Measurements from ENCODE around the gene MYT1.
"Not testable (repeated sequence)": the region's sequence is repeated elsewhere in the genome, so short reads cannot be mapped to it uniquely, and the experiment has no call there.

Gene MYT1

DNA sequence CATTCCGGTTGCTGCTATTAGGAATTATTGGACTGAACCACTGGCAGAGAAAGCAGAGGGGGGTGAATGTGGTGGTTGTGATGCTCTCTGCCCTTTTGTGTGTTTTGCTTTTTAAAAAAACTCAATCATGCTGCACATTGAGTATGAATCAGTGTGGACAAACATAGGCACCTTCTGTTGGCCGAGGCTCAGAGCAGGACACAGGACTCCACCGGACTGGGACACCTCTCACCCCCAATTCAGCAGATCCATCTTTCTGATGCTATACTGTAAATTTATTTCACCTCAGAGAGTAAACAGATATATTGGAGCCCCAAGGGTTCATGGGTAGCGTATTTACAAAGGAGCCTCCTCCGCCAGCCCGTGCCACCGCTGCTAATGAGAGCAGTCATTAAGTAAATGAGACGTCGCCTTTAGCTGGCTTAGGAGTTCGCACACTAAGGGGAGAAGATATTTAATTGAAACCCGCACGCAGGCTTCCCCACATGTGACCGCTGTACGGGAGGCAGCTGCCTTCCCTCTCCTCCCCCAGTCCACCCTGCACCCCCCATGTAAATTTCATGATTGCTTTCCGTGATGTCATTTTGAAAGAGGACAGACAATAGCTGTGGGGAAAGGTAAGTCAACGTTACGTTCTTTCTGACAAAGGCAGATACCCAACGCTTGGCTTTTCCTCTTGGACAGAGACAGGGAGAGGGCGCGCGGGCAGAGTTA, at the start of gene MYT1:
MYT1 (plus strand) TSS at position 330 of the 714 bp plus-strand sequence. CDS start 34,410 bp downstream, outside the sequence.
- no peak for DNase-seq

DNA sequence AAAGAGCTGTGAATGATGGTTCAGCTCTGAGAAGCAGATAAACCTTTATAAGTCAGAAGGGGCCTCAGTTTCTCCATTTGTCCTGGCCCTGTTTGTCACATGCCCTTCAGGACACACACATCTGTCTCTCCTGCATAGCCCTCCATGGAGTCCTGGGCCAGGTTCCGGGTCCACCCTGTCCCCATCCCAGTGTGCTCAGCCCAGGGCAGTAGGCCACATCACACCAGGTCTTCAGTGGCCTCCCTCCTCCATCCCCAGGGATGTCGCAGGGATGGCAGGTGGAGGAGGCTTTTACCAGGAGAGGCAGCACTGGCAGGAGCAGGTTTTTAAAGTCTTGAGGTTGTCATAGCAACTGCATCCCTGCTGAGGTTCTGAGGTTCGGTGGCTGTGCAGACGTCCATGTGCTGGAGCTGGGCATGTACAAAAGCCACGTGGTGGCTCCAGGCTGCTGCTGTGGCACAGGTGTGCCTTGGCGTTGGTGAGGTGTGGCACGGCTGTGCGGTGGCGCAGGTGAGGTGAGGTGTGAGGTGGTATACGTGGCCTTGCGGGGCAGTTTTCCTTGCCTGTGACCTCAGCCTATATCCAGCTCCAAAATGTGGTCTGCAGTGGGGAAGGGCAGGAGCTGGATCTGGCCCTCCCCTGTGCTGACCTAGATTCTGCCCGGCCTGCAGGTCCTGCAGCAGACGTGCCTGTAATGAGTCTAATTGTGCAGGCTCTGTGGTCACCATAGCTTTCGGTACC, 48.9 kb upstream of the MYT1 start:
- DNase-seq: no peak

DNA sequence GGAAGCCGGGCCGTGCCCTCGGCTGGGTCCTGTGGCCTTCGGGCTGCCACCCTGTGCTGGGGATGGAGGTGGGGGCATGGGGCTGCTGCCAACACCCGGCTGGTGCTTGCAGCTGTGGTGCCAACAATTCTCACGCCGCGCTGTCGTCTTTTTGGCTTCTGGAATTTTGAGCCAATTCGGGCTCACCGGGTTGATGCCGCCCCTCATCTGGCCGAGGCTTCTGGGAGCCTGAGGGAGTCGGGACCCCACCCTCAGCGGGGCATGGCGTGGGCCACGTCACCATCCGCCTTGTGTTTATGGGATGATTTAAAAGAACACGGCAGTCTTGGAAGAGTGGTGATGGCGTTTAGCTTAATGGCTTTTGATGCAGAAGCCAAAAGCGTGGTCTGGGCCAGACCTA, 48.2 kb upstream of the MYT1 start:
- DNase-seq: no peak

DNA sequence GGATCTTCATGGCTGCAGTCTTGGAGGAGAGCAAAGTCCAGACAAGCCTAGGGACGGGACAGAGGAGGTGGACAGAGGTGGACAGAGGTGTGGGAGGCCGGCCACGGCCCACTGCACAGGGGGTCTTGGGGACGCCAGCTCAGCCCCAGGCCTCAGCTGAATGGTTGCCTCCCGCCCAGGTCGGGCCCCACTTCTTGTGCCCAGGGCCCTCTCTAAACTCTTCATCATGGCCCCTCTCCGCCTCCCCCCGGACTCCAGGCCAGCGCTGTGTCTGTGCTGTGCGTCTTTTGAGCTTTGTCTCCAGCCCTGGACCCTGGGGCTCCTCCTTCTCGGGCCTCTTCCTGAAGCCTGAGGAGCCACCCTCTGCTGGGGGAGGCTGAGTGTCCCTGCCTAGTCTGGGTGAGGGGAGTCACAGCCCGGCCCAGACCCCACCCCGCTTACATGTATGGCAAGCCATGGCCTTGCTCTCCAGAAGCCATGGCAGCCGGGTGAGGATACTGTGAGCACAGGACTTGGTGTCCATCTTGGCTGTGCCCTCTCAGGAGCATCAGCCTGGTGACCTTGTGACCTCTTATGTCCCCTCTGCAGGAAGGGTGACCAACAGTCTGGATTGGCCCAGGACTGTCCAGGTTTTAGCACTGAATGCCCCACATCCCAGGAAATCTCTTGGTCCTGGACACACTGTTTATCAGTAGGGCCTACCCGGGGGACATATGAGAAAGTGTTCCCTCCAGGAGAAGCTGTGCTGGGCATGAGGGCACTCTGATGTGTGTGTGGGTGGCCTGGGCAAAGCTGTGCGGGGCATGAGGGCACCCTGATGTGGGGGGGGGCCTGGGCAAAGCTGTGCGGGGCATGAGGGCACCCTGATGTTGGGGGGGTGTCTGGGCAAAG, 47.5 kb upstream of the MYT1 start:
- DNase-seq: no peak

DNA sequence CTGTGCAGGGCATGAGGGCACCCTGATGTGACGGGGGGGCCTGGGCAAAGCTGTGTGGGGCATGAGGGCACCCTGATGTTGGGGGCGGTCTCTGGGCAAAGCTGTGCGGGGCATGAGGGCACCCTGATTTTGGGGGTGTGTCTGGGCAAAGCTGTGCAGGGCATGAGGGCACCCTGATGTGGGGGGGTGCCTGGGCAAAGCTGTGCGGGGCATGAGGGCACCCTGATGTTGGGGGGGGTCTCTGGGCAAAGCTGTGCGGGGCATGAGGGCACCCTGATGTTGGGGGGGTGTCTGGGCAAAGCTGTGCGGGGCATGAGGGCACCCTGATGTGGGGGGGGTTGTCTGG, 46.8 kb upstream of the MYT1 start:
- not testable (repeated sequence) for DNase-seq

DNA sequence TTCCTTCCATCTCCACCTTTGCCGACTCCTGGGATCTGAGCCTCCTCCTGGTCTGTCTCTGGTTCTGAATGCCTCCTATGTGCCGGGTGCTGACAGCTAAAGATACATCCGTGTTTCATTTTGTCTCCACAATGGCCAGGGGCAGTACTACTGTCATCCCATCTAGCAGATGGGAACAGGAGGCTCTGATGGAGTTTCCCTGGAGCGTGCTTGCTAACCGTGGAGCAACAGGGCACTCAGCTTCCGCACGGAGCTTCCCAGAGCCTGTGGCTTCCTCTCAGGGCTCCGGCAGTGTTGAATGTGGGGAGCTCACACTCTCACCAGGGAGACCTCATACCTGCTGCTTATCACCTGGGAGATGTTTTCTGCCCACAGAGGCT, 45.0 kb upstream of the MYT1 start:
- DNase-seq: no peak

DNA sequence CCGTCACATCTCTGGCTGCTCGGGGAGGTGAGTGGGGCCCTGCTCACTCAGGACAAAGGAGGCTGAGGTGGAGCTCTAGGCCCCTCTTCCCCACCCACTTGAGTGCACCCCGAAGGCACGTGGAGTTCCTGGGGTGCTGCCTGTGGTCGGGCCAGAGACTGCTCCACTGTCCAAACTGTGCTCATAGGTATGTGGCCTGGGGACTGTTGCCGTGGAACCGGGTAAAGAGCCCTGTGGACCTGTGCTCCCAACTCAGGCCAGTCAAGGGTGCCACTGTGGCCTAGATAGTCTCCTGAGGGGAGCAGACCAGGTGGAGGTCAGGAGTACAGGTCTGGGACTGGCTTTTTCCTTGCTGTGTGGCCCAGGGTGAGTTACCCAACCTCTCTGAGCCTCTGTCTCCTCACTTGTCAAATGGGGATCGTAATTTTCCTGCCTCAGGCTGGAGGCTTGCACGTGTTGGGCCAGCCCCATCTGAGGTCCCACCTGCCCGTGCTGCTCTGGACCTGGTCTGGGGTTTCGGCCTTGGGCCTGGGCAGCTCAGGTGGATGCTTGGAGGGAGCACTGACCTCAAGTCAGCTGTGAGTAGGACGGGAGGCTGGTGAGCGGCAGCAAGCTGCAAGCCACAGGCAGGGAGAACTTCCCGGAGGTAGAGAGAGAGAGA, 44.4 kb upstream of the MYT1 start:
- DNase-seq: no peak

DNA sequence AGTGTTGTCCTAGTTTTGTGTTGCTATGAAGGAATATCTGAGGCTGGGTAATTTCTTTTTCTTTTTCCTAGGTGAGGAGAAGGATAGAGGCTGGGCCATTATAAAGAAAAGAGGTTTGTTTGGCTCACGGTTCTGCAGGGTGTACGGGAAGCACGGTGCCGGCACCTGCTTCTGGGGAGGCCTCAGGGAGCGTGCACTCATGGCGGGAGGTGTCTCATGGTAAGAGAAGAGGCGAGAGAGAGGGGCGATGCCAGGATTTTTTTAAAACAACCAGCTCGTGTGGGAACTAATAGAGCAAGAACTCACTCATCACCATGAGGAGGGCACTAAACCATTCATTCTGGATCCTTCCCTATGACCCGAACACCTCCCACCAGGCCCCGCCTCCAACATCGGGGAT, 42.7 kb upstream of the MYT1 start:
- DNase-seq: no peak

DNA sequence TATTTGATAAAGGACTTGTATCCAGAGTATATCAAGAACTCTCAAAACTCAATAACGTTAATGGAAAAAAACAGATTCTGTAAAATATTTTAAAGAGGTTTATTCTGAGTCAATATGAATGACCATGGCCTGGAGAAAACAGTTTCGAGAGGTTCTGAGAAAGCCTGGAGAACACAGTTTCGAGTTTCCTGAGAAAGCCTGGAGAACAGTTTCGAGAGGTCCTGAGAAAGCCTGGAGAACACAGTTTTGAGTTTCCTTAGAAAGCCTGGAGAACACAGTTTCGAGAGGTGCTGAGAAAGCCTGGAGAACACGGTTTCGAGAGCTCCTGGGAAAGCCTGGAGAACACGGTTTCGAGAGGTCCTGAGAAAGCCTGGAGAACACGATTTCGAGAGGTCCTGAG, 41.3 kb upstream of the MYT1 start:
- DNase-seq: not testable (repeated sequence)

DNA sequence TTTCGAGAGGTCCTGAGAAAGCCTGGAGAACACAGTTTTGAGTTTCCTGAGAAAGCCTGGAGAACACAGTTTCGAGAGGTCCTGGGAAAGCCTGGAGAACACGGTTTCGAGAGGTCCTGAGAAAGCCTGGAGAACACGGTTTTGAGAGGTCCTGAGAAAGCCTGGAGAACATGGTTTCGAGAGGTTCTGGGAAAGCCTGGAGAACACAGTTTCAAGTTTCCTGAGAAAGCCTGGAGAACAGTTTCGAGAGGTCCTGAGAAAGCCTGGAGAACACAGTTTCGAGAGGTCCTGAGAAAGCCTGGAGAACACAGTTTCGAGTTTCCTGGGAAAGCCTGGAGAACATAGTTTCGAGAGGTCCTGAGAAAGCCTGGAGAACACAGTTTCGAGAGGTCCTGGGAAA, 40.7 kb upstream of the MYT1 start:
- not testable (repeated sequence) for DNase-seq

DNA sequence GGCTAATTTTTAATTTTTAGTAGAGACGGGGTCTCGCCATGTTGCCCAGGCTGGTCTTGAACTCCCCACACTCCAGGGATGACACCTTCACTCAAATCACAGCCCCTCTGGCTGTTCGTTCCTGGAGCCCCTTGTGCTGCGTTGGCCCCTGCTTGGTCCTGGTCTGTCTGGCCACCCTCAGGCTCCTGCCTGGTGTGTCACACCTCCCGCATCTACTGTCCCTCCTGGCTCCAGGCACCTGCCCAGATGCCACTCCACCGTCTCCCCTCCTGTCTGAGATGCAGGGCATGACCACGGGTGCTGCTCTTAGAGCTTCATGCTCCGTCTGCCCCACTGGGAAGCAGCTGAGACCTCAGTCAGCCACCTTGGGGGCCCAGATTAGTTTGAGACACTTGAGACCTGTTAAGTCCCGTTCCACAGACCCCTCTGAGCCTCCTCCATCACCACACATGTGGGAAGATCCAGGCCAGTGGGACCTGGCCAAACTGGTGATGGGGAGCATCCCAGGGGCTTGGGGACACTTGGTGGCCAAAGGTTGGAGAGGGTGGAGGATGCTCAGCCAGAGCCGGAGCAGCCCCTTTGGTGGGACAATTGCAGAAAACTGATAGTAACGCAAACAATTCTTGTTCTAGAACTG, 35.0 kb upstream of the MYT1 start:
- DNase-seq: no peak

DNA sequence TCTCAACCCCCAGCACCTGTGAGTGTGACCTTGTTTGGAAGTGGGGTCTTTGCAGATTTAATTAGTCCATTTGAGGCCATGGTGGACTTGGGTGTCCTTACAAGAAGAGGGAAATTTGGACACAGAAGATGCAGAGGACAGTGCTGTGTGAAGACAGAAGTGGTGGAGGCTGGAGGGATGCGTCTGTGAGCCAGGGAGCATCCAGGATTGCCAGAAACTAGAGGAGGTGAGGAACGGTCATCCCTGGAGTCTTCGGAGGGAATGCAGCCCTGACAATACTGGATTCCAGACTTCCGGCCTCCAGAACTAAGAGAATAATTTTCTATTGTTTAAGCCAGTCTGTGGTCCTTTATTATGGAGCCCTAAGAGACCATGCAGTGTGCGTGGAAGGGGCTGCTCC, 34.0 kb upstream of the MYT1 start:
- no peak for DNase-seq

DNA sequence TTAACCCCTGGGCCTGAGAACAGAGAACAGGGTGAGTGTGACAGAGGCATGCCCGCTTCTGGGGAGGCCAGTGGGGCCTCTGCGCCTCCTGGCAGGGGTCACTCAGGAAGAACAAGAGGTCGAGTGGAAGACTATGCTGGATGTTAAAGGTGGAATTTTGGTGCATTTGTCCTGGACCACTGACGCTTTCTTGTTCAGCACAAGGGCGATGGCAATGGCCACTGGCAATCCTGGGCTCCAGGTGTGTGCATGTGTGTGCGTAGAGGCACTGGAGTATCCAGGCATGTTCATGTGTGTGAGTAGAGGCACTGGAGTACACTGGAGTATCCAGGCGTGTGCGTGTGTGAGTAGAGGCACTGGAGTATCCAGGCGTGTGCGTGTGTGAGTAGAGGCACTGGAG, 33.4 kb upstream of the MYT1 start:
- DNase-seq: no peak

DNA sequence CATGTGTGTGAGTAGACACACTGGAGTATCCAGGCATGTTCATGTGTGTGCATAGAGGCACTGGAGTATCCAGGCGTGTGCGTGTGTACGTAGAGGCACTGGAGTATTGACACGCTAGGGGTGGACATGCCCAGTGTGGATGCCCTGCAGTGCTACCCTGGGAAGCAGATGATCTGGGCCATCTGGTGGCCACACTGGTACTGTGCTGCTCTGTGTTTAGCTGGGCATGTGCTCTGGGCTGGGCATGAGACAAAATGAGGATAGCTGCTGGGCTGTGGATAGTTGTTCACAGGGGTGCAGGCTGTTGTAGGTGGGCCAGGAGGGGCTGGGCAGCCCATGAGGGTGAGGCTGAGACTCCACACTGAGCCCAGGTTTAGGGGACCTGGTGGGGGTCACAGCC, 32.8 kb upstream of the MYT1 start:
- DNase-seq: no peak

DNA sequence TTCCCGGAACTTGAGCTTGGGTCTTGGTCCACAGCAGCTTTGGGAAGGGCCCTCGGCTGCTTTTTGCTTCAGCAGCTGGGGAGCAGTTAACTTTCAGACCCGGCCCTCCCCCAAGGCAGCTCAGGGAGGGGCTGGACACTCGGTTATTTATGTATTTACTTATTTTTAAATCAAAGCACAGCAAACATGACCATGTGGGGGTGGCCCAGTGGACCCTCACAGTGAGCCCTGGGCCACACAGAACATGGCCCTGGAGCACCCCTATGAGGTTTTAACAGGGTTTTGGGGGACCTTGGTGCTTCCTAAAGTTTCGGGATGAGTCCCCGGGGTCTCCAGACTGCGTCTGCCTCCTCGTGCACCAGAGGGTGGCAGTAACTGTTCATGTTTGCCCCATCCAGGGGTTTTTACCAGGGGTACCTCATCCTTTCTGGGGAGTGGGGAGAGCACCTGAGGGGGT, 30.3 kb upstream of the MYT1 start:
- DNase-seq: no peak

DNA sequence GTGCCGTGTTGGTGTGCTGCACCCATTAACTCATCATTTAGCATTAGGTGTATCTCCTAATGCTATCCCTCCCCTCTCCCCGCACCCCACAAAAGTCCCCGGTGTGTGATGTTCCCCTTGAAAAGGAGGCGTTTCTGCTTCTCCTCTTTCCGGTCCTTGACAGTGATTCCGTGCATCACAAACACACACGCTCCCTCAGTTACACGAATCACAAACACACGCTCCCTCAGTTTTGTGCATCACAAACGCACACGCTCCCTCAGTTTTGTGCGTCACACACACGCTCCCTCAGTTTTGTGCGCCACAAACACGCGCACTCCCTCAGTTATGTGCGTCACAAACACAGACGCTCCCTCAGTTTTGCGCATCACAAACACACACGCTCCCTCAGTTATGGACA, 29.5 kb upstream of the MYT1 start:
- not testable (repeated sequence) for DNase-seq

DNA sequence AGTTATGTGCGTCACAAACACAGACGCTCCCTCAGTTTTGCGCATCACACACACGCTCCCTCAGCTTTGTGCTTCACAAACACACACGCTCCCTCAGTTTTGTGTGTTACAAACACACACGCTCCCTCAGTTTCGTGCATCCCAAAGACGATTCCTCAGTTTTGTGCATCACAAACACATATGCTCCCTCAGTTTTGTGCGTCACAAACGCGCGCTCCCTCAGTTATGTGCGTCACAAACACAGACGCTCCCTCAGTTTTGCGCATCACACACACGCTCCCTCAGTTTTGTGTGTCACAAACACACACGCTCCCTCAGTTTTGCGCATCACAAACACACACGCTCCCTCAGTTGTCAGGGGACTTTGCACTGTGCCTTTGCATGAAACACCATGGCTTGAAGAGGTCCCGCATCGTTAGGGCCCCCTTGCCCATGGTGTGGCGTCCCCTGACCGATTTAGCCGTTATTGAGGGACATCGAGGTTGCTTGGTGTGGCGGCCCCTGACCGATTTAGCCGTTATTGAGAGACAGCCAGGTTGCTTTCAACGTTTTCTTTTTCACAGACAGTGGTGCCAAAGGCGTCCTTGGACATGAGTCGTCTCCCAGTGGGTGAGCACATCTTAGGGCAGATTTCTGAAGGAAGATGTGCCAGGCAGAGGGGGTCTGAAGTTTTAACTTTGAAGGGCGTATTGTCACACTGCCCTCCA, 28.1 kb upstream of the MYT1 start:
- no peak for DNase-seq

DNA sequence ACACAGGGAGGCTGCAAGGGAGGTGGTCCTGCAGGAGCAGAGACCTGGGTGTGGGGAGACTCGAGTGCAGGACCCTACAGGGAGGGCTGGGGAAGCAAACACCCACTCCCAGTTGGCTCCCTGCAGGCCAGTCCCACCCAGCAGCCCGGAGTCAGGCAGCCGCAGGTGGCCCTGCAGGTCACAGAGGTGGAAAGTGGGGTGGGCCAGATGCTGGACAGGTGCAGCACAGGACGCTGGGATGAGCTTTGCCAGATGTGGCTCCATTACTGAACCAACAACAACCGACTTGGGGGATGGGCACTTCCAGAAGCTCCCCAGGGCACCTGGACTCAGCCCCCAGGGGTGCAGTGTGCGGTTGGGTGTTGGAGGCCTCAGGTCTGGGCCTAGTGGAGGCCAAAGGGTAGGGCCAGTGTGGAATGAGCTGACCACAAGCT, 26.6 kb upstream of the MYT1 start:
- no peak for DNase-seq

DNA sequence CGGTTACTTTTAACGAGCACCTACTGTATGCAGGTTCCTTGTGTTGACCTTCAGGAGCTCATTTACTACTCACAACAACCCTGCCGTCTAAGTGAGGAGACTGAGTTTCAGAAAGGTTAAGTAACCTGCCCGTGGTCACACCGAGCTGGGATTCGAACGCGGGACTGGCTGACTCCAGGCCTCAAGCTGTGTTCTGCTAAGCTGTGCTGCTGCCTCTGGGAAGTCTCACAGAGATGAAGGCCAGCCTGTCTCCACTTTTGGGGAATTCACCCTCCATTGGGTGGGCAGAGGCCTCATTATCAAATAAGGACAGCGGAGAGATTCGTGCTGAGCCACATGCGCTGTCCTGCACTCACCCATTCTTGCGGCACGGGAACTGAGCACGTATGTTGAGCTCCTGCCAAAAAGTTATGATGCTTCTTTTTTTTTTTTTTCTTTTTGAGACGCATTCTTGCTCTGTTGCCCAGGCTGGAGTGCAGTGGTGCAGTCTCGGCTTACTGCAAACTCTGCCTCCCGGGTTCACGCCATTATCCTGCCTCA, 25.9 kb upstream of the MYT1 start:
- no peak for DNase-seq

DNA sequence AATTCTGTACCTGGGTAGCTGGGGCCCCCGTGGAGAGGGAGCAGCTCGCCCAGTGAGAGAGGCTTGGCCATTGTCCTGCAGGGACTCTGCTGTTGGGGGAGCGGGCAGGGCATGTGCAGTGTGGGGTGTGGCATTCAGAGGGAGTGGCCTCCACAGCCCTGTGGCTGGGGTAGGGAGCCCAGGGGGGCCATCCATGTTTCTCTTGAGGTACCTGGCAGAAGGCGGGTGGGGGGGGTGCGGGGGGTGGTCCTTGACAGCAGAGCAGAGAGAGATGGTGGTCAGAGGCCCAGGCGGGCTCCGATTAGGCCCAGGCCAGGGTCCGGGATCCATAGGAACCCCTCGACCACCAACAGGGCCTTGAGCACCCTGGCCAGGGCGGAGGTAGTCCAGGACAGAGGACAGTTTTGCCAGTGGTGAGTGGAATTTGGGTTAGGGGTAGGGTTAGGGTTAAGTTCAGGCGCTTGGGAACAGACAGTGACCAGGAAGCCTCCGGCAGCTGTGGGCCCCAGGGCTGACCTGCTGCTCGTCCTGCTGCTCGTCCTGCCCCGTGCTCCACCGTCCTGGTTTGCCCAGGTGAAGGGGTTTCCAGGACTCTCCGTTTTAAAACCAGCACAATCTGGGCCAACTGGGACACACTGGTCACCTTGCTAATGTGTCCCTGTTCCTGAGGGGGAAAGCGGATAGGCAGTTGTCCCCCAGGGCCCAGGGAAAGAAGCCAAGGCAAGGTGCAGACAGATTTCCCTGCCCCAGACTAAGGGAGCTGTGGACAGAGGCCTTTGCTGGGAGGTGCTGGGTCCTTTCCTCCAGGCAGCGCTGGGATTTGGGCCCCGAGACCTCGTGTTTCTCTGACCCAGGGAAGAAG, 24.8 kb upstream of the MYT1 start:
- no peak for DNase-seq
